Brain microvascular endothelial cell (primary cell): ENCODE results near the gene ZNF570.
A peak's percentile ranks its signal among the peaks of the same experiment; 100 is the strongest.

Experiments
- DNase-seq: peaks from one replicate; pipeline ENCODE4 v3.0.0-alpha.2; 2020
- H3K27ac ChIP-seq: fragments of 250-450 bp; sonication (Bioruptor Pico); 2 replicates; pipeline ENCODE4 v1.5.1; 2020; ENCODE audit warnings: mild to moderate bottlenecking, moderate library complexity
- H3K27me3 ChIP-seq: fragments of 250-450 bp; sonication (Bioruptor Pico); replicated peaks from 2 replicates; pipeline ENCODE4 v1.5.1; 2020; ENCODE audit warnings: mild to moderate bottlenecking
- H3K36me3 ChIP-seq: fragments of 250-450 bp; sonication (Bioruptor Pico); replicated peaks from 2 replicates; pipeline ENCODE4 v1.5.1; 2020; ENCODE audit warnings: mild to moderate bottlenecking
- H3K4me3 ChIP-seq: 2 replicates; pipeline ENCODE4 v1.5.1; 2011; ENCODE audit warnings: low read depth, mild to moderate bottlenecking, control low read depth, low read length, moderate library complexity
- CTCF ChIP-seq: IDR thresholded peaks from 2 replicates; pipeline ENCODE4 v1.5.1; 2011; ENCODE audit warnings: low read depth, mild to moderate bottlenecking, moderate library complexity, low read length, control low read depth, inconsistent platforms; ENCODE audit errors: missing control alignments
- in situ Hi-C: cut with HindIII; loops from 2 replicates; pipeline ENCODE4 v1.10.0; 2017; ENCODE audit warnings: low sequenced_read_pairs, low pct_ligation_motif_present

The ZNF570 gene

GRCh38 chr19:37468961-37469777, at the start of gene ZNF570:
TSS of gene ZNF570 (plus strand) at chr19:37469356. CDS start at chr19:37470355, 999 bp downstream.
- in situ Hi-C loops, result no loop called here
- Histone ChIP-seq H3K36me3 (peaks cover 9% of the 10 kb centered on the region), H3K27ac (peak within 1 kb of the TSS; percentile 62), H3K27me3 (no peaks in the 10 kb centered on the region), H3K4me3 (peak within 1 kb of the TSS; percentile 99)
- DNase-seq, result peak; percentile 82
- TF ChIP-seq CTCF, result no peak

DNA sequence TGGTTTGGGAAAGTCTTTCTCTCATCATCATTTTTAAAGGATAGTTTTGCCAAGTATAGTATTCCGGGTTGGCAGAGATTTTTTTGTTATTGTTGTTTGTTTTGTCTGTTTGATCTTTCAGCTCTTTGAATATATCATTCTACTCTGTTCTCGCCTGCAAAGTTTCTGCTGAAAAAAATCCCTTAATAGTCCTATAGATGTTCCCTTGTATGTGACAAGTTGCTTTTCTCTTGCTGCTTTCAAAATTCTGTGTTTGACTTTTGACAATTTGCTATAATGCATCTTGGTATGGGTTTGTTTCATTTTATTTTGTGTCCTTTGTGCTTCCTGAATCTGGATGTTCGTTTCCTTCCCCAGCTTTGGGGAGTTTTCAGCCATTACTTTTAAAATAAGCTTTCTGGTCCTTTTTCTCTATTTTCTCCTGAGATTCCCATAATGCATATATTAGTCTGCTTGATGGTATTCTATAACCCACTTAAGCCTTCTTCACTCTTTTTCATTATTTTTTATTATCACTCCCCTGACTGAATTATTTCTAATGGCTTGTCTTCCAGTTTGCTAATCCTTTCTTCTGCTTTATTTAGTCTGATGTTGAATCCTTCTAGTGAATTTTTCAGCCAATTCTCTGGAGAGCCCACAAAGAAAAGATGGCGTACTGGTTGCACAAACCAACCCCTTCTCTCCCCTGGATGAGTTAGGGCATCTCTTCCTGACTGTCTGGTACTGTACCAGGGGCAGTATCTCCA, 16.5 kb upstream of the ZNF570 start:
- no peak overlapping the region for H3K27ac ChIP-seq
- no peak overlapping the region for H3K4me3 ChIP-seq
- in situ Hi-C loops, result no loop called here
- TF ChIP-seq CTCF, result no peak
- no peaks in the 10 kb centered on the region for H3K36me3 ChIP-seq
- no peak for DNase-seq
- no peaks in the 10 kb centered on the region for H3K27me3 ChIP-seq

GRCh38 chr19:37466277-37466797, 2.8 kb upstream of the ZNF570 start:
- no peak for TF ChIP-seq CTCF
- no peak for DNase-seq
- H3K27ac ChIP-seq, result peak overlapping the region; percentile 85
- H3K4me3 ChIP-seq, result peak overlapping the region; percentile 83
- in situ Hi-C loops, result no loop called here
- no peaks in the 10 kb centered on the region for H3K27me3 ChIP-seq
- H3K36me3 ChIP-seq, result peaks cover 15% of the 10 kb centered on the region

DNA sequence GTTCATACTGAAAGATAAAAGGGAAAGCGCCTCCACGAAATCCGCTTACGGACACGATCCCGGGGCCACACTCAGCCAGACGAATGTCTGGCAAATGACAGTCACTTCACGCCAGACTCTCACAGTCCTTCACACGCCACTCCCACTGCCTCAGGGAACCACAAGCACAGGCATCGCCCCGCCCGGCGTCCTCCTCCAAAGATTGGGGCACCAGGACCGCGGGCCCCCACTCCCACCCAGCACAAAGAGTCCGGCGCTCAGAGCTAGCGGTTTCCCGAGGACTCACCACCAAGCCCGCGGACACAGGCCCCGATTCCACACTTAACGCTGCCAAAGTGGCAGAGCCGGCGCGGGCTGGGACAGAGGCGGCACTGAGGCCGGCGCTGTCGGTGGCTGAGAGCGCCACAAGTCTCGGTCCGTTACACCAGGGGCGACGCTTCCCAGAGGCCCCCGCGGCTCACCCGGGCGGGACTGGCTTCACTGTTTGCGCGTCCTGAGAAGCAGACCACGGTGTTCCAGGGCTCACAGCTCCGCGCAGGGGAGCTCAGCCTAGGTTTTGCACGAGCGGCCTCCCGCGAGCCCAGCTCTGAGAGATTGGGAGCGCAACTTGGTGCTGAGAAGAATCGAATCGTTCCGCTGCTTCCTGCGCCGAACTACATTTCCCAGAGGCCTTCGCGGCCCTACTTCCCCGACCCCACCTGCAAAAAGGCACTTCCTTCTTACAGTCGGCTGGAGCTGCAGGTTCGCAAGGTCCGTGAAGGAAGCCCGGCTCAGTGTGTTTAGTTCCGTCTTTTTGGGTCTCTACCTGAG, 2.2 kb upstream of the ZNF570 start, which contains the start of gene ZNF569:
Gene ZNF569 (minus strand): TSS at position 647 of the 810 bp plus-strand sequence. CDS start 22,523 bp downstream, outside the sequence.
- in situ Hi-C loops, result no loop called here
- Histone ChIP-seq H3K27me3 (no peaks in the 10 kb centered on the region), H3K27ac (peak within 1 kb of the TSS; percentile 85), H3K36me3 (peaks cover 16% of the 10 kb centered on the region), H3K4me3 (peak within 1 kb of the TSS; percentile 83)
- TF ChIP-seq CTCF, result no peak
- peak; percentile 94 for DNase-seq

GRCh38 chr19:37467608-37468090, 1.5 kb upstream of the ZNF570 start:
- in situ Hi-C loops, result no loop called here
- Histone ChIP-seq H3K27me3 (no peaks in the 10 kb centered on the region), H3K36me3 (peaks cover 14% of the 10 kb centered on the region), H3K27ac (peak overlapping the region; percentile 85), H3K4me3 (peak overlapping the region; percentile 83)
- no peak for DNase-seq
- TF ChIP-seq CTCF, result no peak
